Measurements from ENCODE around the gene MYH11.

Gene MYH11

DNA sequence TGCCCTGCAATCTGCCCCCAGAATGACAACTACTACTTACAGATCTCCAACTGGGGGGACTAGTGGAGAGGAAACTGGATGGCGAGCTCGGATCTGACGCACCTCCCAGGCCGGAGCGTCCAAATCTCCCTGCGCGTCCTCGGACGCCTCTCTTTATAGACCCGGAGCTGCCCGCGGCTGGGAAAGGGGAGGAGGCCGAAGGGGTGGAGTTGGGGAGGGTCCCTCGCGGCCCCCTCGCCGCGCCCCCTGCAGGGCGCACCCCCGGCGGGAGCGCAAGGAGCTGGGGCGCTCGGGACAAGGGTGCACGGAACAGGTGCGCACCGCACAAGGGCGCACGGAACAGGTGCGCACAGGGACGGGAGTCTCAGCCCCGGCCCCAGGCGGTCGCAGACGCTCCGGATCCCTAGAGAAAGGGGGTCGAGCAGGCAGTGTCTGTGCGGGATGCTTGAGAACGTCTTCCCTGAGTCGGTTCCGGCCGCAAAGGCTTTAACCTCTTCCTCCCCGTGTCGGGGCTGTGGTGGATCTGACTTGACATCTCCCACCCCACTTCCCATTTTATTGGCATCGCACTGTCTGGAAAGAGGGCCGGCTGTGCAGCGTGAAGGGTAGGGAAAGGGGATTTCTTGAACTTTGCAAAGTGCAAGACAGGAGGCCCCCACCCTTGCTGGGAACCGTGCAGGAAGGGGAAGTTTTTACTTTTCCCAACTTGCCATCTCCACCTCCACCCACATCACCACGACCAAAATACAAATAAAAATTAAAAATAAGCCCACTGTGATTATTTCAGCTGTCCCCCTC is at the start of gene MYH11:
MYH11 (minus strand) TSS at position 128 of the 798 bp plus-strand sequence. CDS start 18,776 bp downstream, outside the sequence.
- H3K4me3 ChIP-seq (ENCODE audit: low read depth, low read length) = no peak within 1 kb of the TSS
- TF ChIP-seq, protein P1, sequence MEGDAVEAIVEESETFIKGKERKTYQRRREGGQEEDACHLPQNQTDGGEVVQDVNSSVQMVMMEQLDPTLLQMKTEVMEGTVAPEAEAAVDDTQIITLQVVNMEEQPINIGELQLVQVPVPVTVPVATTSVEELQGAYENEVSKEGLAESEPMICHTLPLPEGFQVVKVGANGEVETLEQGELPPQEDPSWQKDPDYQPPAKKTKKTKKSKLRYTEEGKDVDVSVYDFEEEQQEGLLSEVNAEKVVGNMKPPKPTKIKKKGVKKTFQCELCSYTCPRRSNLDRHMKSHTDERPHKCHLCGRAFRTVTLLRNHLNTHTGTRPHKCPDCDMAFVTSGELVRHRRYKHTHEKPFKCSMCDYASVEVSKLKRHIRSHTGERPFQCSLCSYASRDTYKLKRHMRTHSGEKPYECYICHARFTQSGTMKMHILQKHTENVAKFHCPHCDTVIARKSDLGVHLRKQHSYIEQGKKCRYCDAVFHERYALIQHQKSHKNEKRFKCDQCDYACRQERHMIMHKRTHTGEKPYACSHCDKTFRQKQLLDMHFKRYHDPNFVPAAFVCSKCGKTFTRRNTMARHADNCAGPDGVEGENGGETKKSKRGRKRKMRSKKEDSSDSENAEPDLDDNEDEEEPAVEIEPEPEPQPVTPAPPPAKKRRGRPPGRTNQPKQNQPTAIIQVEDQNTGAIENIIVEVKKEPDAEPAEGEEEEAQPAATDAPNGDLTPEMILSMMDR (IDR thresholded peaks at IDR 0.05; ENCODE audit: borderline replicate concordance, insufficient read depth, low read depth, low read length) = 0 out of 2 replicates have a peak, but pooled peaks have one; percentile 9

DNA sequence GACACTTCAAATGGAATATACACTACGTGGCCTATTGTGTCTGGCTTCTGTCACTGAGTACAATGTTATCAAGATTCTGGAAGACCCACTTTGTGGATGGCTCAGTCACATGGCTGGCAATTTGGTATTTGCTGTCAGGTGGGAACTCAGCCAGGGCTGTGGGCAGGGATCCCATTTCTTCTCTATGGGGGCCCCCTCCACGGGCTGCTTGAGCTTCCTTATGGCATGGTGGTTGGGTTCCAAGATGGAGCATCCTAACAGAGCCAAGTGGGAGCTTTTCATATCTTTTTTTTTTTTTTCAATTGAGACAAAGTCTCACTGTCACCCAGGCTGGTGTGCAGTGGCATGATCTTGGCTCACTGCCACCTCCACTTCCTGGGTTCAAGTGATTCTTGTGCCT is 49.6 kb upstream of the MYH11 start:
- TF ChIP-seq, protein P1 (IDR thresholded peaks at IDR 0.05; ENCODE audit: borderline replicate concordance, insufficient read depth, low read depth, low read length) = no peak

DNA sequence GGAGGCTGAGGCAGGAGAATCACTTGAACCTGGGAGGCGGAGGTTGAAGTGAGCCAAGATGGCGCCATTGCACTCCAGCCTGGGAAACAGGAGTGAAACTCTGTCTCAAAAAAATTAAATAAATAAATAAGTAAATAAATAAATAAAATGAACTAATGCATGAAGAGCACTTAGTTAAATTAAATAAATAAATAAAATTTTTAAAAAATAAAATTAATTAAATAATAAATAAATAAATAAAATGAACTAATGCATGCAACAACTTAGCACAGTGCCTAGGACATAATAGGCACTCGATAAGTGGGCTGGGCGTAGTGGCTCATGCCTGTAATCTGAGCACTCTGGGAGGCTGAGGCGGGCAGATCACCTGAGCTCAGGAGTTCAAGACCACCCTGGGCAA is 47.1 kb upstream of the MYH11 start:
- H3K4me3 ChIP-seq (ENCODE audit: low read depth, low read length) = no peak overlapping the region
- TF ChIP-seq, protein P1 (IDR thresholded peaks at IDR 0.05; ENCODE audit: borderline replicate concordance, insufficient read depth, low read depth, low read length) = no peak

More for the DNA sequence above, 49.6 kb upstream of the MYH11 start:
- no peak overlapping the region for H3K4me3 ChIP-seq (ENCODE audit: low read depth, low read length)

DNA sequence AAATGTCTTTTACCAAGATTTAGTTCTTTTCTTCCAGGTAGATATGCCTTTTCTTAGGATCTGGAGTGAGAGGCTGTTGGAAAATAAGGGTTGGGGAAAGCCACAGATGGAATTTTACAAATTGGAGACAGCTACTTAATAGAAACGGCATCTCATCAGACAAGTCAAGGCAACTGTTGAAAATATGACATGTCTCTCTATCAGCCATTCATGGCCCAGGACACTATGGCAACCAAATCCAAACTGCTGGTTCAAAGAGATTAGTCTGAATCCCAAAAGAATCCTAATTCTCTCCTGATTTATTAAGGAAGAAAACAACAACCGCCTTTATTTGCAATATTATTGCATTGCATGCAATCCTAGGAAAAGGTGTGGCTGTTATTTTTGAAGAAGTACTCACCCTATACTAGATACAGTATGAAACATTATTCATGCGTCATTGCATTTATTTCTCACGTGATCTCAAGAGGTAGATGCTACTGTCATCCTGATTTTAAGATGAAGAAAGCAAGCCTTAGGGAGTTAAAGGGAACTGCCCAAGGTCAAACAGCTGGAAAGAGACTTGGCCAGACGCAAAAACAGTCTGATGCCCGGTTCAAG is 44.2 kb upstream of the MYH11 start:
- TF ChIP-seq, protein P1 (IDR thresholded peaks at IDR 0.05; ENCODE audit: borderline replicate concordance, insufficient read depth, low read depth, low read length) = no peak
- H3K4me3 ChIP-seq (ENCODE audit: low read depth, low read length) = no peak overlapping the region

DNA sequence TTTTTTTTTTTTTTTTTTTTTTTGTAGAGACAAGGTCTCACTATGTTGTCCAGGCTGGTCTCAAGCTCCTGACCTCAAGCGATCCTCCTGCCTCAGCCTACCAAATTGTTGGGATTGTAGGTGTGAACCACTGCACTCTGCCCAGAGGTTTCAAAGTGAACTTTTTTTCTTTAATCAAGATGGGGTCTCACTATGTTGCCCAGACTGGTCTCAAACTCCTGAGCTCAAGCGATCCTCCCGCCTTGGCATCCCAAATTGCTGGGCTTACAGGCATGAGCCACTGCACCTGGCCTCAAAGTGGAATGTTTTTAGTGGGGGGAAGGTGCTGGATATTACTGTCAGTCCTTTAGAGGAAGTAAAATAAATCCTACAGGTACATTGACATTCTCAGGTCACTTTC is 43.5 kb upstream of the MYH11 start:
- TF ChIP-seq, protein P1 (IDR thresholded peaks at IDR 0.05; ENCODE audit: borderline replicate concordance, insufficient read depth, low read depth, low read length) = no peak

DNA sequence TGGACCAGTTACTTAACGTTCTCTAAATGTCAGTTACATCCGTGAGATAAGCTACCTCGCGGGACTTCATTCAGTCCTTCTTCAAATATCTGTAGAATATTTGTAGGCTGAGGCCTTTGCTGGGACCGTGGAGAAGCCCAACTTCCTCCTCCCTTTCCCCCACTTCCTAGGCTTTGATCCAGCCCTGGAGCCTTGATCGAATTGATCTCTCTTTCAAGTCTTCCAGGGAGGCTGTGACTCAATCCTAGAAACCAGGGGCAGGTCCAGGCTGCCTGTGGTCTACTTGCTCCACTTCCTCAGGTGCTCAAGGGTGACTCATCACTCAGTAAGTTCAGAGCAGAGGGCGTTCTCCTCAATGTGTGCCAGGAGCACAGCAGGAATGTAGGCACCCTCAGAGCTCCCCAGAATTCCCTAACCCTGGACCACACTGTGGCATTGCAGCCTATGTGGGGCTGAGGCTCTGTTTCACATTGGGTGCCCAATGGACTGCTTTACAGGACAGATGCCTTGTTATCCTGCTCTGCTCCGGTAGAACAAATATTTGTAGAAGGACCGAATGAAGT is 42.8 kb upstream of the MYH11 start:
- H3K4me3 ChIP-seq (ENCODE audit: low read depth, low read length) = no peak overlapping the region
- TF ChIP-seq, protein P1 (IDR thresholded peaks at IDR 0.05; ENCODE audit: borderline replicate concordance, insufficient read depth, low read depth, low read length) = no peak

More for the DNA sequence above, 43.5 kb upstream of the MYH11 start:
- H3K4me3 ChIP-seq (ENCODE audit: low read depth, low read length) = no peak overlapping the region

Data from GM12875 (cell line).